NCI-H1417 treated with DMSO at 0.1 percent for 48 hours (cell line): ENCODE measurements around the gene CACNA1D.

Experiments used
- DNase-seq: peaks from one replicate; lab custom pipeline; 2025; lab: John Stamatoyannopoulos, UW

The CACNA1D gene

DNA sequence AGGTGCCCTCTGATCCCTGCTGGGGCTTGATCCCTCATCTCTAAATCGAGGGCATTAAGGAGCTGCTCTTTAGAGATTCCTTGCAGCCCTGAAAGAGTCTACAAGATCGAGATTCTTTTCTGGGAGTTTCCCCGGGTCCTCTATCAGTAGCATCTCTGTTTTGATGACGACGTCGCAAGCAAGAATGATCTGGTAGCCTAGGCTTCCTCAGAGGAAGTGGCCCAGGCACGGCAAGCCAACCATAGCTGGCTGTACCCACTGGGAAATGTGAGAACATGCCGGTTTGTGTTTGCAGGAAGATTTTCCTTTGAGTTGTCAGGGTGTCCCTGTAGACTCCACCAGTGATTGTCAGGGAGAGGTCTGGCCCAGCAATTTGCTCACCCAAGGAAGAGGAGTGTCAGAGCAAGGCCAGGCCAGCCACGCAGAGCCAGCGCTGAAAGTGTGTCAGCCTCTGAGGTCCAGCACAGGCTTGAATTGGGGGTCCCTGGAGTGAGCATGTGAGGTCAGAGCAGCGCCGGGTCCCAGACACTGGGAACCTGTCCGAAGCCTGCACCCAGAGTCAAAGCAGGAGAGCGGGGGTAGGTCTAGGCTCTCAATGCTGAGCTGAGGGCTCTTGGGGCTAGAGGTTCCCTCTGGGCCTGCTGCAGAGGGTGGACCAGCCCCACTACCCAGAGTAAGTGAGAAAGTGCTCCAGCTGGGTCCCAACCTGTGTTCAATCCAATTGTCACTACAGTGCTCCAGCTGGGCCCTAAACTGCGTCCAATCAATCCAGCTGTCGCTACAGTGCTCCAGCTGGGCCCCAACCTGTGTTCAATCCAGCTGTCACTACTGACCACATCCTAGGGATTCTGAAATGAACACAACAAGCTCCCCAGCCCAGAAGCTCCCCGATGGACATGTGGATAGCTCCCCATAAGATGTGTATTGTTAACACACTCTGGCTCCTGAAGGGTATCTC lies 256.1 kb downstream of the CACNA1D start:
- no peak for DNase-seq

DNA sequence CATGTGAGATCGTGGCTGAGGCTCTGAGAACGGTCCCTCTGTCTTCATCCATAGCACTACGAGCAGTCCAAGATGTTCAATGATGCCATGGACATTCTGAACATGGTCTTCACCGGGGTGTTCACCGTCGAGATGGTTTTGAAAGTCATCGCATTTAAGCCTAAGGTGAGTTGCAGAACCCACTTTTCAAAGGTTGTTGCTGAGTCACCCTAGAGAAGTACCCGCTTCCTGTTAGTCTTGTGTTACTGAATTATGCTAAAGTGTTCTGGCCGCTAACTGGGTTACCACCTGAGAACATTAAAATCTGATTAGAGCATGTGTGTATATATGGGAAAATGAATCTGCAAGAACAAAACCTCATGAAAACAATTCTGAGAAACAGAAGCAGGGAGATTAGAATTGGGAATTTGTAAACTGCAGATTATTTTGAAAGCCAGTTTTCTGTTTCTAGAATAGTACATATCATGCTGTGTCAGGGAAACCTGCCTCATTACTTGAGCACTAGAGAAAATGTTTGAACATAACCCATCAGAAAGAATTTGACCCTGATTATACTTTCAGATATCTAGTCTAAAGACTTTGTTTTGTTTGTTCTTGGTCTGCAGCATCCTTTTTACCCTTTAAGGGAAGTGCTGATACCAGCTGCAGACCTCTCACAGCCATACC lies 259.2 kb downstream of the CACNA1D start:
- no peak for DNase-seq

DNA sequence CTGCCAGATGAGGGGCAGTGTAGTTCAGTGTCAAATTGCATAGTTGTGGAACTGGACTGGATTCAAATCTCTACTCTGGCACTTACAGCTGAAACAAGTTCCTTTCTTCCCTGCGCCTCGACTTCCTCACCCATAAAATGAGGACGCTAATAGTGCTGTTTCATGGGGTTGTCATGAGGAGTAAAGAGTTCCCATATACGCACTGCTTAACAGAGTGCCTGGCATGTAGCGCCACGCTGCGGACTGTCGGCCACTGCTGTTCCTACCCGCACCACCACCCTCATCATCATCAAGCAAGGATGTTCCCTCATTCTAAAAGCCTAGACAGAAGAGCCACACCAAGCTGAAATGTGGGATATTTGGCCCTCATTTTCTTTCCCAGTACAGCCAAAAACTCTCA lies 259.9 kb downstream of the CACNA1D start:
- no peak for DNase-seq

DNA sequence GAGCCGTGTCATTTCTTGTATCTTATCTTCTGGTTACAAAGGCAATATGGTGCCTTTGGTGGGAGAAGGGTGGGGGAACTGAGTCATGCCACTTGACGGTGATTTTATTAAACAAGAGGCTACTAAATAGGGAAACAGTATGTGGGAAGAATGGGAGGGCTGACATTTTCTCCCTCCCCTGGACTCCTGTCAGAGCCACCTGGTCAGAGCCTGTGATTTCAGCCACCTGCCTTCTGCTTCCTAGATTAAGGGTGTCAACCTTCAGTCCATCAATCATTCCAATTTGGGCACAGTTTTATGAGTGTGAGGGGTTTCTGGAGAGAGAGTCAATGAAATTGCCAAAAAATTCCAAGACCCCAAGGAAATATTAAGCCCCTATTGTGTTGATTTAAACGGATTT lies 264.4 kb downstream of the CACNA1D start:
- no peak for DNase-seq

DNA sequence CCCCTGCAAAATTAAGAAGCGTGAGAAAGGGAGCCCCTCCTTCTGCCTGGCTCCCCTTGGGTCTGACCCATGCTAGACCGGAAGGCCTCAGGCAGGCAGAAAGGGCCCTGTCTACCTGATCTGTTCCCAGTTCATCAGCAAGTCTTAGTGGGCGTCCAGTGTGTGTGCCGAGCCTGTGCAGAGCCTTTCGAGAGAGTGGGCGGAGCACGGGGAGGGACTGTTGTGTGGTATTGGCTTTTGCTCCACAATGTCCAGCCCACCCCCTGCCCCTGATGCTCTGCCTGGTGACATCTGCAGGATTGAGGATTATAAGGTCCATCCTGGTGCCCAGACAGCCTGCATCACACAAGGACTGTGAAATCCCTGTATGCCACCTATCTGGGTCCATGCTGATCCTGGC lies 268.9 kb downstream of the CACNA1D start:
- no peak for DNase-seq

DNA sequence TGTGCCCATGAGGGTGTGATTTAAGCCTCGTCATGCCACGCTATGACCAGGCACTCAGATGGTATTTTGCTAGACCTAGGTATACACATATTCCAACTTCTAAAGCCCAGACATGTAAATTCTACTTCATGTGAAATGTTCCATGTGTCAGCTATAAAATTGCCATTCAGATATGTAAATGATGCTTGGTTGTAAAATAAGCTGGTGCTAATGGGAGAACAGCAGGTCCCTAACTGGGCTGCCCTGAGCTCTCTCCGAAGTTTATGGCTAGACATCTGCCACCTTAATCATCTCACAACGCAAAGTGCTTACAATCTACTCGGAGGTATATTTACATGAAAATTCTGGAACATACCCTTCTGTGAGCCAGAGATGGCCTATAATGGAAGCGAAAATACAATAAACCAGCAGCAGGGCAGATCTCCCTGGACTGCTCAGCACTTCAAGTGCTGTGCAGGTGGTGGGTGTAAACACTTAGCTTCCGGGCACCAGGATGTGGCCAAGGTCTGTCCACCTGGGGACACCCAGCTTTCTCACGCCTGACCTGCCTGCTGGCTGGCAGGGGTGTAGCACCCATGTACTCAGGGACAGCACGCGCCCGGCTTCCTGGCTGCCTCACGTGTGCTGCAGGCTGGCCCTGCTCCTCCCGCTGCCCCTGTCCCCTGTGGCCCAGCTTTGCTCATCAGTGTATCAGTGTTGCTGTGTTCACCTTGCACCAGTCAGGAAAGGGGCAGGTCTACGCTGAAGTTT lies 269.8 kb downstream of the CACNA1D start:
- DNase-seq: no peak

DNA sequence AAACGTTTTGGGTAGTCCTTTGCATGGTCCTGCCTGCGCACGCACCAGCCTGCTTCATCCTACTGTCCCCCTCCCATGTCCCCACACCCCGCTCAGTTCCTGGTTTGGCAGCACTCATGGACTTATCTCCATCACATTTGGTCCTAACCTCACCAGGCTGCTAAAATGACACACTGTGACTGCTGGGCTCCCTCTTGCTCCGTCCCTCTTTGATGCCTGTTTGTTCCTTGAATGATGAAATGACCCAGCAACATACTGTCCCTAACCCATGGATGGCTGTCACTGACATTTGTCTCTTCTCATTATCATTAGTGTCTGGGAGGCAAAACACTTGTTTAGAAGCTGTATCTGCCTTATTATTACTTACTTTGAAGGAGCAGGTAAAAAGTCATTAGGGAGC lies 271.3 kb downstream of the CACNA1D start:
- DNase-seq: no peak

DNA sequence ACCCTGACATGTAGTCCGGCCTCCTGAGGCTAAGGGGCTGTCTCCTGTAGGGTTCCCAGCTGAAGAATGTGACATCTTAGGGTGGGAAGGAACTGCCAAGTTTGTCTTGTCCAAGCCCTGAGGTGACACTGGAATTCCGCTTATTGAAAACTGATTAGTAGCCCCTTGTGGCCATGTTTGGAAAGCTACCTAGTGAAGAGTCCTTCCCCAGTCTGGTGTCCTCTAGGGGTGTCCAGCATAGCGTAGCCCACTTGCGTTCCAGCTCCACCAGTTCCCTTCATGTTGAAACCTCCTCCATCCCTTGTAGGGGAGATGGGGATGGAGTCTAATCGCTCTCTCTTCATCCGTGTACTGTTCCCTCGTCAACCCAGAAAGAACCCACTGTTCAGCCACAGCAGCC lies 272.3 kb downstream of the CACNA1D start:
- DNase-seq: no peak

DNA sequence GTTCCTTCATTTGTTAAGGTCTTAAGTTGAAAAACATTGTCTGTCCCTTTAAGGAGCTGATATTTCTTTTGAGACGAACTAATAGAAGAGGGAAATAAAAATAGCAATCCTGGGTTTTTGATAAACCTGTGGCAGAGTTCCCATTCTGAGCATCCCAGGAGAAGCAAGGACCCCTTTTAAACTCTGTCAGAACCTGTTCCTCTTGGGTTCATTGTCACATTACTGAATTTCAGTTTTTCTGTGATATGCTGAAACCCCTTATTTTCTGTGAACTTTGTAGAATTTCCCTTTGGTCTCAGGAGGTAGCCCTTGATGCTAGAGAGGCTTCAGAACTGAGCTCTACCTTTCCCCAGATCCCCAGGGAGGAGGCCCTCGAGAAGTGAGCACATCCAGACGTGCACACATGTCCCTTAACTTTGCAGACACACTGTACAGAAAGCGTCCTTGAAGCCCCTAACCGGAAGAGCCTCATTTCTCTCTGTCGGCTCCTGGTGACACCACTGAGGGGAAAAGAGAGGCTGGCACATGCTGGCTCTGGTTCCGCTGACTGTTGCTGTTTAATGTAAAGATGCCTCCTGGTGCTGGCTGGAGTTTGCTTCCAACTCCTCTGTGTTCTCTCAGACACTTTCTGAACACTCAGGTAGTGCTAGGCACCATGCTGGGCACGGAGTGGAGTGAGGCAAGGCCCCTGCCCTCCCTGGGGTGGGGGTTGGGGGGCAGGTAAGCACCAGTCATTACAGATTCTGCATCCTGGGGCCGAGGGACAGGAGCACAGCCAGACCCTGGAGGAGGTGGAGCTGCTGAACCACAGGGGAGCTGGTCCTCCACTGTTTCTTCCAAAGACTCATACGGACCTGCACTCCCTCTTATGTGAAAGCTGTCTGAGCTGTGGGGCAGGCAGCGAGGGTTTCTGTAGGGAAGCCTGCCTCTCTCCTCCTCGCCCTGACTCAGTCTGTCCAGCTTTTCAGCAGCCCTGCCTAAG lies 274.4 kb downstream of the CACNA1D start:
- DNase-seq: no peak

DNA sequence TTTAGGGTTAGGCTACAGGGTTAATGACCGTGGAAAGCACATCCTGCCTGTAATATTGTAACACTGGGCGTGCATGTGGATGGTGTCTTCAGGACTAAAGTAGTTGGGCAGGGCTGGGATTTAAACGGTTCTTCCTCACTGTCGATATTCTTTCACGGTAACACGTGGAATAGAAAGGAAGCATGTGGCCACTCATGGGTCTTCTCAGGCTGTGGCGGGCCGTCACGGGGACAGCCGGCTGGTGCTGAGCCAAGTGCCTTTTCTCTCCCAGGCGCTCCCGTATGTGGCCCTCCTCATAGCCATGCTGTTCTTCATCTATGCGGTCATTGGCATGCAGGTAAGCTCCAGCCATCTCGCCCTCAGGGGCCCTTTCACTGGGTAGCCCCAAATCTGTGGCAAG lies 278.2 kb downstream of the CACNA1D start:
- DNase-seq: no peak

DNA sequence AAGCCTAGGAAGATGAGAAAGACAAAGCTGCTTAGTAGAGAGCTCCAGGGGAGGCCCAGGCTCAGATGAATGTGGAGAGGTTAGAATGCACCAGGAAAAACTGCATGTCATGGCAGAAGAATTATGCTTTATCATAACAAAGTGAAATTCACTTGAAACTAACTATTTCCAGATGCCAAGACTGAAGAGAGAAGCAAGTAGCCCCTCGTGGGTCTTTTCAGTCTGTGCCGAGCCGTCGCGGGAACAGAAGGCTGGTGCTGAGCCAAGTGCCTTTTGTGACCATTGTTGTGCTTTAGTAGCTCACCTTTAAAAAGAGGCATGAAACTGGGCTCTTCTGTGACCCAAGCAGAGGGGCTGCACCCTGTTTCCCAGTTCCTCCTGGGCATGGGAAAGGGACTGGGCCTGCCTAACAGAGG lies 278.6 kb downstream of the CACNA1D start:
- DNase-seq: no peak

DNA sequence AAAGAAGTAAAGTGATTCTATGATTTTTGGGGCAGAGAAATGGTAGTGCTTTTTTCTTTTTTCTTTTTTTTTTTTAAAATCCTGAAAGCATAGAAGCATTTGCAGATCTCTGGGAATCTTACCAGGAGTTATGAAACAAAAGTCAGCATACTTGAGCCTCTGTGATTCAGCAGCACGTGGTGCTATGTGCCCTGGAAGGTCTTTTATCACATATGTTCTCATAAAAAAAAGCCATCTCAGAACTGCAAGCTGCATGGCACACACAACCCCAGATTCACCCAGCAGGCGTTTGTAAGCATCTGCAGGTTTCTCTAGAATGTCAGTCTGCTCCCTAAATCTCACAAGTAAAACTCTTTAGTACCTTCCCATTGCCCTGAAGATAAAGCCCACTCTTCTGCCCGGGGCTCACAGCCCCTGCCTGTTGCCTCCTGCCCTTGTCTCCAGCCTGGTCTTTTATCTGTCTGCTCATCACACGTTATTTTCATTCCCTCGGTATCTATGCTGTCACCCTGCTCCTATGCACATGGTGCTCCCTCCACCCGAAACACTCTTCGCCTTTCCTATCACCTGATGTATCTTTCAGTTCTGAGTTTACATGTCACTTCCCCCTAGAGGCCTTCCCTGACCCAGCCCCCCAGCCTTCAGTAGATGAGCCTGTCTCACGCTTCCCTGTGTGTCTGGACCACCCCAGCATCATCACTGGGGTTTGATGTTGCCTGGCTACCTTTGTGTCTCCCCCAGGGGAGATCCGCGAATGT lies 279.4 kb downstream of the CACNA1D start:
- no peak for DNase-seq

DNA sequence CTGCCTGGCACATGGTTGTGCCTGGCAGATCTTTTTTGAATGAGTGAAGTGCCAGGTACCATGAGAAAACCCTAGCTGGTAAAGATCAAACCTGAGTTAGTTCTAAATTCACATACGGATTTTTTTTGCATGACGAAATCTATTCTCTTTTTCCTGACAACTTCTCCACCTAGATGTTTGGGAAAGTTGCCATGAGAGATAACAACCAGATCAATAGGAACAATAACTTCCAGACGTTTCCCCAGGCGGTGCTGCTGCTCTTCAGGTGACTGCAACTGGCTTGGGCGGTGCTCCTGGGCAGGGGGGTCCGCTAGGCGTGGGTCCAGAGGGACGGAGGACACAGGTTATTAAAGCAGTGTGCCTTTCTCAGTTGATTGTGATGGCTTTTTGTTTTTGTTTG lies 280.0 kb downstream of the CACNA1D start:
- no peak for DNase-seq

DNA sequence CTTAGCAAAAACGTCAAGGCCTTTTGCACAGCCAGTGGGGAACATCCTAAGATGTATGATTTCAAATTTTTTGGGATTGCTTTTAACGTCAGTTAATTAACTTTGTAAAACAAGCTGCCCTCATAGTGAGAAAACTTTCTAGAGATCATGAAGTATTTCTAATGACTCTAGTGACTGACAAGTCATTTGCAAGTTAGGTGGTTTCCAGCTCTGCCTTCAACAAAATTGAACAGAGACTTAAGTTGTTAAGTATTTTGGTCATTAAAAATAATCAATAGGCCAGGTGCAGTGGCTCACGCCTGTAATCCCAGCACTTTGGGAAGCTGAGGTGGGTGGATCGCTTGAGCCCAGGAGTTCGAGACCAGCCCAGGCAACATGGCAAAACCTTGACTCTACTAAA lies 280.6 kb downstream of the CACNA1D start:
- DNase-seq: no peak

DNA sequence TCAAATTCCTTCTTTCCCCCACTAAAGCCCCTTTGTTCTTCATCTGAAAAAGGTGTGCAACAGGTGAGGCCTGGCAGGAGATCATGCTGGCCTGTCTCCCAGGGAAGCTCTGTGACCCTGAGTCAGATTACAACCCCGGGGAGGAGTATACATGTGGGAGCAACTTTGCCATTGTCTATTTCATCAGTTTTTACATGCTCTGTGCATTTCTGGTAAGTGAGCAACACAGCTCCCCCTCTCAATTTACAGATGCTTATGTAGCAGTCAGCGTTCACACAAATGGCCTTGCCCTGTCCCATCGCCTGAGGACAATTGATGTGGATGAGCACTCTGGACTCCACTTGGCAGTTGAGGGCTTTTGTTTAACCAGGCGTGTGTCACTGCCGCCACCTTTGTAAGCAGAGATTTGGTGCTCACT lies 281.4 kb downstream of the CACNA1D start:
- no peak for DNase-seq

DNA sequence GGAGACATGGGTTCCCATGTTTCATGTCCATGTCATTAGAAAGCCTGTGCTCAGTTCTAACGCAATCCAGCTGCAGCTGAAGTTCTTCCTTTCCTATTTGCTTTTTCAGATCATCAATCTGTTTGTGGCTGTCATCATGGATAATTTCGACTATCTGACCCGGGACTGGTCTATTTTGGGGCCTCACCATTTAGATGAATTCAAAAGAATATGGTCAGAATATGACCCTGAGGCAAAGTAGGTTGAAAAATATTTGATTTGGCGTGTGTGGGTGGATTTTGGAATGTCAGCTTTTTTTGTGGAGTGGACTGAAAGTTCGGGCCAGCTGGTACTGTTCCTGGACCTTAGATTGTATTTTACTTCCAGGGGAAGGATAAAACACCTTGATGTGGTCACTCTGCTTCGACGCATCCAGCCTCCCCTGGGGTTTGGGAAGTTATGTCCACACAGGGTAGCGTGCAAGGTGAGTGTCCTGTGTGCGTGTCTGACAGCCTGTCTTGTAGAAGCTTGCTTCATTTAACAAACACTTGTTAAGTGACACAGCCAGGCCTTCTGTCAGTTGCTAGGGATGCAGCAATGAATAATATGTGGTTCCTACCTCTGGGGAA lies 282.2 kb downstream of the CACNA1D start:
- no peak for DNase-seq

DNA sequence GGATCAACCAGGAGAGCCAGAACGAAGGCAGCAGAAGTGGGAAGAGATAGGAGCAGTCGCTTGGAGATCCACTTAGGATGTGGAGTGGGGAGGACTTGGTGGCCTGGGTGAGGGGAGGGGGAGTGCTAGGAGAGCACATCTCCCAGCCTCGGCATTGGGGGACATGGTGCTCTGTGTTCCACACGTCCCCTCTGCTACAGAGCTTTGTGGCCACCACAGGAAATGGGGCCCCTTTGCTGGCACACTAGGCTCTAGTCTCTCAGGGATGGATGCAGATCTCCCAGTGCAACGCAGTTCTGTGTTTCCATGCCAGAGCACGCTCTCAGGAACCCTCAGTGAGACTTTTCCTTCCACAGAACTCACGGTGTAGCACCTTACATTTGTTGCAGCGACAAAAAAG lies 283.1 kb downstream of the CACNA1D start:
- no peak for DNase-seq

DNA sequence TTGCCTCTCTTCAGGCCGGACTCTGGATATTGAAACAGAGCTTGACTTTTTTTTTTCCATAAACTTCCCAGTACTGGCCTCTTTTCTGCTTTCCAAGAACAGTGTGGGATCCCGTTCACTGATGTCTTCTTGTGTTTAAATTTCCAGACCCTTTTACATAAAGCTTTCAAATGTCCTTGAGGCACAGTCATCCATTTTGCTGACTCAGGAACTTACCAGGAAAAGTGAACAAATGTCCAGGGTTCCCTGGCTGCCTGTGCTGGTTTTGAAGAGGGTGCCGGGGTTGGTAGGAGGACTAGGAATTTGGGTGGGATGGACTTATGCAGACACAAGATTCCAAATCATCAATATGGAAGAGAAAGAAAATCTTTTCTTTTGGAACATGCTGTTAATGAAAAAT lies 283.7 kb downstream of the CACNA1D start:
- no peak for DNase-seq

DNA sequence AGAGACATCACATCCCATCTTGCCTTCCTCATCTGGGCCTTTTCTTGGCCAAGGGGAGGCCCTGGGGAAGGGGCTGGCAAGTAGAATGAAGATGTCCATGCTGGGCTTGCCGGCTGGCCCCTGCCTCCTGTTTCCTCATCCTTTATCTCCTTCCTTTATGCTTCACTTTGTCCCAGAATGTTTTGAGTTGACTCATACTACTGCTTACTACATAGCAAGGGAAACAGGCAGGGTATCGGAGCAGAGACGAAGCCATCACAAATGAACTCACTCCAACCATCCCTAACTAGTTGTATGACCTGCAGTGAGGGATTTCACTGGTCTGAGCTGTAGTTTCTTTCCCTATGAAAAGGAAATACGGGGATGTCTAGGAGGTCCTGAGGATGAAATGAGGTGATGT lies 285.8 kb downstream of the CACNA1D start:
- no peak for DNase-seq

DNA sequence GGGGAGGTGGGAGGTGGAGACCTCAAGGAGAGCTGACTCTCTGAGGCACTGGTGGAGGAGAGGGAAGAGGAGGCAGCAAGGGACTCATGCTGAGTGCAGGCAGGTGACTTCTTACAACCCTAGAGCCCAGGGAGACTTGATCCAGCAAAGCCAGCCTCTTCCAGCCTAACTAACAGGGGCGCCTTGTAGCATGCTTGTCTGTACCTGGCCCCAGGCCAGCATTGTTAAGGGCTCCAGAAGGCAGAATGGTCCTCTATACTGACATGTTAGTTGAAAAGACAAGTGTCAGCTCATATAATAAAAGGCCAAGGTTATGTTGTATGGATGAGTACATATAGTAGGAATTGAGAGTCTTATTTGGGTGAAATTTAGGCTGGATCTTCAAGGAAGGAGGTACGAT lies 286.4 kb downstream of the CACNA1D start:
- DNase-seq: no peak
